ENCODE results near the gene SCP2D1. TPM values are rescaled to one million over a fixed set of nuclear protein-coding genes. Genes with fewer than 3 reads are reported as not detected.

Gene SCP2D1
- total and polyA plus RNA-seq, 2 donors (not counting 3 experiments of a cell fraction or from before 2014, with no cell fraction given), result not detected

DNA sequence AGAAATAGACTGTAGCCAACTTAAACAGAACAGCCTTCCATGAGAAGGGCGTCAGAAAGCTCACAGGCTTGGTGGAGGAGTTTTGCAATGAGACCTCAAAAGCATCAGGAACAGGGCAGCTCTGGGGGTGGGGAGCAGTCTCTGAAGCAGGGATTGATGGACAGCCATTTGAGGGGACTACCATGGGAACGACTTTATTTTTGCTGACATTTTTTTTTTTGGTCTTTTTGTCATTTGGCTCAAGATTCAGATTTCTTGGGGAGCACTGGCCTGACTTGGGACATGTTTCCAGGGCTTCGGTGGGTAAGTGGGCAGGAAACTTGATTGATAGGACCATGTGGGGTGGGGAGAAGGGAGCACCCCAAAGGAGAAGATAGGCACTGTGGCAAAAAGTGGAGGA lies 32.1 kb upstream of the SCP2D1 start:
- no peak overlapping the region for H3K4me2 ChIP-seq (ENCODE audit: insufficient read depth, low read length)
- no peaks in the 10 kb centered on the region for H3K4me1 ChIP-seq (ENCODE audit: control insufficient read depth, extremely low read depth, insufficient read depth, low read length)
- no TSS peak for BruUV-seq (replicated peaks)
- peaks cover 0 to 2% of the 10 kb centered on the region in 2 experiments for H3K27me3 ChIP-seq (ENCODE audit: control insufficient read depth in 2 of 2, insufficient read depth in 2 of 2, low read length in 2 of 2)
- intact Hi-C loops (cut with micrococcal nuclease), result no loop called here
- no peak overlapping the region for H2AFZ ChIP-seq (ENCODE audit: low read depth, low read length)
- no peak overlapping the region for H3K4me3 ChIP-seq (replicated peaks in 1 of 3; ENCODE audit: insufficient read depth in 1 of 3, low read depth in 1 of 3, low read length in 3 of 3)
- no peak overlapping the region for H3K9ac ChIP-seq (replicated peaks; ENCODE audit: extremely low read depth, insufficient read depth, low read length)
- dilution Hi-C loops (cut with MboI; ENCODE audit: extremely low pct_ligation_motif_present, low sequenced_read_pairs), result no loop called here
- ChIA-PET CTCF (no interaction called here), POLR2A (no interaction called here)
- no peaks in the 10 kb centered on the region for H4K20me1 ChIP-seq (replicated peaks; ENCODE audit: control insufficient read depth, extremely low read depth, insufficient read depth, low read length)
- H3K9me3 ChIP-seq (replicated peaks; ENCODE audit: control insufficient read depth, insufficient read depth, low read length), result no peaks in the 10 kb centered on the region
- no peak overlapping the region for H3K27ac ChIP-seq (ENCODE audit: insufficient read depth, low read depth, low read length)
- TF ChIP-seq EZH2 (IDR thresholded peaks at IDR 0.05; ENCODE audit: borderline replicate concordance, low read depth, low read length, severe bottlenecking), result no peak
- TF ChIP-seq POLR2A (IDR thresholded peaks at IDR 0.05; ENCODE audit: low read depth, low read length), result no peak
- TF ChIP-seq POLR2AphosphoS5 (IDR thresholded peaks at IDR 0.05; ENCODE audit: insufficient read depth, low read depth, low read length), result no peak
- TF ChIP-seq MYC (IDR thresholded peaks at IDR 0.05; ENCODE audit: low read depth, low read length), result no peak
- TF ChIP-seq FOS (IDR thresholded peaks at IDR 0.05; ENCODE audit: borderline replicate concordance, insufficient read depth, low read length), result no peak
- TF ChIP-seq, protein P1, sequence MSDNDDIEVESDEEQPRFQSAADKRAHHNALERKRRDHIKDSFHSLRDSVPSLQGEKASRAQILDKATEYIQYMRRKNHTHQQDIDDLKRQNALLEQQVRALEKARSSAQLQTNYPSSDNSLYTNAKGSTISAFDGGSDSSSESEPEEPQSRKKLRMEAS (IDR thresholded peaks at IDR 0.05; ENCODE audit: insufficient read depth, insufficient read length), result no peak
- no peak for TF ChIP-seq GATA2 (IDR thresholded peaks at IDR 0.05; ENCODE audit: insufficient read depth, insufficient read length, low read depth, low read length)
- TF ChIP-seq JUN (IDR thresholded peaks at IDR 0.05; ENCODE audit: borderline replicate concordance, insufficient read depth, insufficient read length, low read depth), result no peak
- TF ChIP-seq, protein P2, sequence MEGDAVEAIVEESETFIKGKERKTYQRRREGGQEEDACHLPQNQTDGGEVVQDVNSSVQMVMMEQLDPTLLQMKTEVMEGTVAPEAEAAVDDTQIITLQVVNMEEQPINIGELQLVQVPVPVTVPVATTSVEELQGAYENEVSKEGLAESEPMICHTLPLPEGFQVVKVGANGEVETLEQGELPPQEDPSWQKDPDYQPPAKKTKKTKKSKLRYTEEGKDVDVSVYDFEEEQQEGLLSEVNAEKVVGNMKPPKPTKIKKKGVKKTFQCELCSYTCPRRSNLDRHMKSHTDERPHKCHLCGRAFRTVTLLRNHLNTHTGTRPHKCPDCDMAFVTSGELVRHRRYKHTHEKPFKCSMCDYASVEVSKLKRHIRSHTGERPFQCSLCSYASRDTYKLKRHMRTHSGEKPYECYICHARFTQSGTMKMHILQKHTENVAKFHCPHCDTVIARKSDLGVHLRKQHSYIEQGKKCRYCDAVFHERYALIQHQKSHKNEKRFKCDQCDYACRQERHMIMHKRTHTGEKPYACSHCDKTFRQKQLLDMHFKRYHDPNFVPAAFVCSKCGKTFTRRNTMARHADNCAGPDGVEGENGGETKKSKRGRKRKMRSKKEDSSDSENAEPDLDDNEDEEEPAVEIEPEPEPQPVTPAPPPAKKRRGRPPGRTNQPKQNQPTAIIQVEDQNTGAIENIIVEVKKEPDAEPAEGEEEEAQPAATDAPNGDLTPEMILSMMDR (IDR thresholded peaks at IDR 0.05; ENCODE audit: extremely low read depth in 1 of 2, insufficient read depth in 1 of 2, low read depth in 1 of 2, low read length in 2 of 2), result no peak
- DNase-seq (ENCODE audit: low read depth, low spot score), result no peak
- no peaks in the 10 kb centered on the region for H3K9me1 ChIP-seq (replicated peaks; ENCODE audit: control insufficient read depth, extremely low read depth, insufficient read depth, low read length)
- H3K36me3 ChIP-seq (ENCODE audit: control insufficient read depth in 2 of 2, extremely low read depth in 1 of 2, insufficient read depth in 2 of 2, low read length in 2 of 2), result no peaks in the 10 kb centered on the region
- FAIRE-seq, result no peak
- no peaks in the 10 kb centered on the region for H3K79me2 ChIP-seq (ENCODE audit: control insufficient read depth, insufficient read depth, low read length)
